ENCODE data around the gene SLC38A8. TPM values are rescaled to one million over a fixed set of nuclear protein-coding genes. Genes with fewer than 3 reads are reported as not detected.

Gene SLC38A8
- total RNA-seq, 1 donor from 2014 or later: not detected

DNA sequence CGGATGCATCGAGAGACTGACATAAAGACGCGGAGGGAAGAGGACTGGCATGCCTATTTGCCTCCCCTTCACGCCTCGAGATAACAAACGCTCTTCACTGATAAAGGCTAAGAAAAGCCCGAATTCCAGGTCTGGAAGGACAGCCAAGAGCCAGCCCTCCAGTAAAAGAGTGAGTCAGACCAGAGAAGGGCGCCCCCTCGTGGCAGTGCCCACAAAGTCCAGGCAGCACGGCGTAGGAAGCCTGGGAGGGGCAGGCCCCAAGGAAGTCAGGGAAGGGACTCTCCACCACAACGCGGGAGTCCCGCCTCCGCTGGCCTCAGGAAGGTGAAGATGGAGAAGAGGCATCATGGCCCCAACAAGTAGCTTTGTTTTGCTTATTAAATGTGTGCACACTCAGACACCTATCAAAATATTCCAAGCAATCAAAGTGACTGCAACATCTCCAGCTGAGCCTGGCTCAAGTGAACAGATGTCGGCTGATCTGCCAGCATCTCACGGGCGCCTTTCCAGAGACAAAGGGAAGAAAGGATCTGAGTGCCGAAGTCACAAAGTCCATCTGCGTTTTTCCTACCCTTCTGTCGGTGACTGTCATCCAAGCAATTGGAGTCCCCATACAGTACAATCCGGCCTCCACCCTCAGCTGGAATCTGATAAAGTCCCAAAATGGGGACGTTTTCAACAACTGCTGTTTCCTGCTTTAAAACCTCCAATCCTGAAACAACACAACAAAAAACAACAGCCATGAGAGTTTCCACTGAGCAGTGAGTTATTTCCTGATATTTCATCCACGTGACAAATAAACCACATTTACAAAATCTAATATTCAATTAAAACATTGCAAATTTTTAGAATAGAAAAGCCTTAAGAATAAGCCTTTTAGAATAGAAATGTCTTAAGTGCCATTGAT, 20.4 kb upstream of the SLC38A8 start:
- no peak for DNase-seq (ENCODE audit: low read depth)

DNA sequence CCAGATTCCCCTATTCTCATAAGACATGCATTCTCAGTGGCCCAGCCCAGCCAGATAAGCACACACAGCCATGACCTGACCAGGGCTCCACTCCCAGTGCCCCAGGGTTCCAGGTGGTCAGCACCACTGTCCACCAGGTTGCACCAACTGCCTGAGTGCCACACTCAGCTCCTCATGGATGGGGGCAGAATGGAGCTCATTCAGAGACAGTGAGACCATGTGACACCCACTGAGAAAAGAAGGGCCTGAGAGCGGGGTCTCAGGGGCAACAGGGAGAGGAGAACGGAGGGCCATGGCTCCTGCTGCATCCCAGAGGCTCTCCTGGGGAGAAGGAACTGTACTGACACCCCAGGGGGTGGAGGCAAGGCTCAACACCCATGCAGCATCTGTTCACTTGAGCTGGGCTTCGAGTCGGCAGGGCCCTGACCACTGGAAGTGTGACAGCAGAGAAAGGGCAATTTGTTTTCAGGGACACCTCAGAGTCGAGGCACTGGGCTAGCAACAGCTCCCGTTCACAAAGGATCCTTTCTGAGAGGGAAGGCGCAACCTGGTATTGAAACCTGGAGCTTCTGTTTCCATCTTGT, 18.7 kb upstream of the SLC38A8 start:
- no peak overlapping the region for H3K4me3 ChIP-seq (ENCODE audit: low read depth, low read length)
- no peak for TF ChIP-seq CTCF (conservative IDR thresholded peaks at IDR 0.05; ENCODE audit: low read depth, low read length)
- DNase-seq (ENCODE audit: low read depth): no peak

More for the DNA sequence above, 20.4 kb upstream of the SLC38A8 start:
- H3K4me3 ChIP-seq (ENCODE audit: low read depth, low read length): no peak overlapping the region
- TF ChIP-seq CTCF (conservative IDR thresholded peaks at IDR 0.05; ENCODE audit: low read depth, low read length): peak; percentile 91

DNA sequence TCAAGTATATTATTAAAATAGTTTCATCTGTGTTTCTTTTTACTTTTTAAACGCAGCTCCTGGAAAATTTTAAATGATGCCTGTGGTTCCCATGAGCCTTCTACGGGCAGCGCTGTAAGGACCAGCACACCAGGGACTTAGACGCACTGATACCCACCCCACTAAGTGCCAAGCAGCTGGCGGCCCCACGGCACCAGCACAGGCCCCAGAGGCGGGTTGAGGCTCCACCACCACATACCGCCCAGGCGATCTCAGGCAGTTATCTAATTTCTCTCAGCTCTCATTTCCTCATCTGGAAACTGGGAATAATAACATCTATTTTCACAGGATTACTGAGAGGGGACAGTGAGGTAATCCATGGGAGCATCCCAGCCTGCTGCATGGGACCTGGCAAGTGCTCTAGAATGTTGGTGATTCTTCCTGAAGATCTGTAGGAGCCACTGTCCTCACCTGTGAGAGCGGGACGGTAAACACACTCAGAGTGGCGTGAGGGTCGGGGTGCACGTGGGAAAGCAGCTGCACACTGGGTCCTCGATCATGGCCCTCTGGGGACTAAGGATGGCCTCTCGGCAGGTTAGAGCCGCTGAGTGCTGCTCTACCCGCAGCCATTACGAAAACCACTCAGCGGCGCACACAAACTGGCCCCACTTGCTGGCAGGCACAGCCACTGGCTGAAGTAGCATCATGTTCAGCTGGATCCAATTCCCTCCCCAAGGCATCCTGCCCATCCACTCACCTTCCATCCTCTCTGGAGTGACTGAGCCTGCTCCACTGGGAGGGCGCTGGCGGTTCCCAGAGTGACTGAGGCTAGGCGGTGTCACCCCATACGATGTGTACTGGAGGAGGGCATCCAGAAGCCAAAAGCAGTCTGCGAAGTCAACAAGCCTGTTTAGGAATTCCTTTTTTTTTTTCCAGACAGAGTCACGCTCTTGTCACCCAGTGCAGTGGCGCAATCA, 17.6 kb upstream of the SLC38A8 start:
- no peak for TF ChIP-seq CTCF (conservative IDR thresholded peaks at IDR 0.05; ENCODE audit: low read depth, low read length)
- no peak for DNase-seq (ENCODE audit: low read depth)
- H3K4me3 ChIP-seq (ENCODE audit: low read depth, low read length): no peak overlapping the region

DNA sequence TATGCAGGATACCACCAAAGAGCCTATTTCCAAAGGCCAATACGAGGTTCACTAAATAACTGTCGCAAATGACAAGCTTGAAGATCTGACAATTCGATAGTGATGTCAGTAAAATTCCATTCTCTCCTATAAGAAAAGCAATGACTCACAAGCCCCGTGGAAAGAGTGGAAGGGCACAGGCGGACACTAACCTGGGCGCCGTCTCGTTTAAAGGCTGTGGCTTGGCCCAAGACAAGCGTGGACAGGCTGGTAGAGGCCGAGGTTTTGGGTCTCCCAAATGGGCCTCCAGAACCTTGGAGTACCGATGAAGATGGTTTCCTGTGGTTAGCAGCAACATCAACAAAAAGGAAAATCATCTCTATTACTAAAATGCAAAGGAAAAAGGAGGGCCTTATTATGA, 16.5 kb upstream of the SLC38A8 start:
- TF ChIP-seq CTCF (conservative IDR thresholded peaks at IDR 0.05; ENCODE audit: low read depth, low read length): no peak
- H3K4me3 ChIP-seq (ENCODE audit: low read depth, low read length): no peak overlapping the region
- DNase-seq (ENCODE audit: low read depth): no peak

DNA sequence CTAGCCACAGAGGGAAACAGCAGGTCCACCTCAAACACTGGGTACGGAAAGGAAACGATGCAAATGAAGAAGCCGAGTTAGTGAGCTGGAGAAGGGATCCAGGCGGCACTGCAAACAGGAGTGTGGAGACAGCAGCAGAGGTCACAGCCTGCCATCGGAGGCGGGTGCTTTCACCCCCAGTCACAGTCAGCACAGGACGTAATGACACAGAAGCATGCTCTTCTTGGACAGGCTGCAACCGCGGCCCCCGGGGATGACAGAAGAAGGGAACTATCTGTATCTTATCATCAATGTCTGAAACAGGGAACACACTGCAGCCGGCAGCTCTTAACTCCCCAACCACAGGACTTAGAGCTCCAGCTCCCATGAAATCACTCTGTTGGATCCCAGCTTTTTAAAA, 16.1 kb upstream of the SLC38A8 start:
- DNase-seq (ENCODE audit: low read depth): no peak
- H3K4me3 ChIP-seq (ENCODE audit: low read depth, low read length): no peak overlapping the region
- no peak for TF ChIP-seq CTCF (conservative IDR thresholded peaks at IDR 0.05; ENCODE audit: low read depth, low read length)

DNA sequence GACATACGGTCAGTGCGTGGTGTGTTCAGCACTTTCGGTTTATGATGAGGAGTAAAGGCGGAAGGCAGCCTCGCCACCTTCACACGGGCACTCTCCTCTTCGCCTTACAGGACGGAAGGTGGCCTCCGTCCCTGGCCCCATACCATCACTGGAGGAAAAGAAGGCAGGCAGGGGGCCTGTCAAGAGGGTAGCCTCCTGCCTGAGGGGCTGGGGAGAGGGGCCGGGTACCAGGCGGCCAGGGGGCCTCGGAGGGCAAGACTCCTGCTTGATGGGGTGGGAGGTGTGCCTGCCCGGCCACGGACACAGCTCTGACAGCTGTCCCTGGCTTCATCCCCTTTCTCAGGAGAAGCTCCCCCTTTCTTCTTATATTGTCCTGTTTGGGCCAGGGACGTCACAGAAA, 15.6 kb upstream of the SLC38A8 start:
- no peak for DNase-seq (ENCODE audit: low read depth)
- no peak for TF ChIP-seq CTCF (conservative IDR thresholded peaks at IDR 0.05; ENCODE audit: low read depth, low read length)
- H3K4me3 ChIP-seq (ENCODE audit: low read depth, low read length): no peak overlapping the region

Measured in epithelial cell of proximal tubule (primary cell).